ENCODE results near the gene WNT1.

DNA sequence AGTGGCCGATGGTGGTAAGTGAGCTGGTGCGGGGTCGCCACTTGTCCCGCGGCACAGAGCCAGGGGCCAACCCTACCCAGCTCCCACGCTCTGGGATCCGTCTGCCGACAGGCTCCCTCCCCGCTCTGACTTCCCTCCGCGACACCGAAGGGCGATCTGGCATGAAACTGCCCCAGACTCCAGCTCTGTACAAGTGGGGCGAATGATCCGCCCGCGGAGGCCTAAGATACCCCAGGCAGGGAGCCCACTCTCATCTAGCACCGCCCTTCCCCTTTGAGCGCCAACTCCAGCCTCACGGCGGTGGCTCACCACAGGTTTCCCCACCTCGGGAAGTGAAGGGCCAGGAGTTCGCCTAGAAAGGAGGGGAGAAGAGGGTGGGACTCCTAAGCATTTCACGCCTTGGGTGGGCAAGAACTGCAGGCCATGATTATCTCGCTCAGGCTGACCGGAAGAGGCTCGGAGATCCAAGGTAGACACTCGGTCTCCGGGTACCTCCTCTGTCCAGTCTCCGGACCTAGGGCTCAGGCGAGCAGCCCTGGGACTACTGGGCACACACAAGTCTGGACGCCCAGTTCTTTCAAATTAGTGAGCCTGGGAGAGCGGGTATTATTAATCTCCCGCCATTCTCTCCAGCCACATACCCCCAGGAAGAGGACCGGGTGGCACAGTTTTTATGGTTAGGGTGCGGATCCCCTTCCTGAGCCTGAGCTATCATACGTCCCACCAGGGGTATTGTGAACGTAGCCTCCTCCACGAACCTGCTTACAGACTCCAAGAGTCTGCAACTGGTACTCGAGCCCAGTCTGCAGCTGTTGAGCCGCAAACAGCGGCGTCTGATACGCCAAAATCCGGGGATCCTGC lies 849 bp downstream of the WNT1 start:
- TF ChIP-seq, protein P1, sequence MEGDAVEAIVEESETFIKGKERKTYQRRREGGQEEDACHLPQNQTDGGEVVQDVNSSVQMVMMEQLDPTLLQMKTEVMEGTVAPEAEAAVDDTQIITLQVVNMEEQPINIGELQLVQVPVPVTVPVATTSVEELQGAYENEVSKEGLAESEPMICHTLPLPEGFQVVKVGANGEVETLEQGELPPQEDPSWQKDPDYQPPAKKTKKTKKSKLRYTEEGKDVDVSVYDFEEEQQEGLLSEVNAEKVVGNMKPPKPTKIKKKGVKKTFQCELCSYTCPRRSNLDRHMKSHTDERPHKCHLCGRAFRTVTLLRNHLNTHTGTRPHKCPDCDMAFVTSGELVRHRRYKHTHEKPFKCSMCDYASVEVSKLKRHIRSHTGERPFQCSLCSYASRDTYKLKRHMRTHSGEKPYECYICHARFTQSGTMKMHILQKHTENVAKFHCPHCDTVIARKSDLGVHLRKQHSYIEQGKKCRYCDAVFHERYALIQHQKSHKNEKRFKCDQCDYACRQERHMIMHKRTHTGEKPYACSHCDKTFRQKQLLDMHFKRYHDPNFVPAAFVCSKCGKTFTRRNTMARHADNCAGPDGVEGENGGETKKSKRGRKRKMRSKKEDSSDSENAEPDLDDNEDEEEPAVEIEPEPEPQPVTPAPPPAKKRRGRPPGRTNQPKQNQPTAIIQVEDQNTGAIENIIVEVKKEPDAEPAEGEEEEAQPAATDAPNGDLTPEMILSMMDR (IDR thresholded peaks at IDR 0.05), result no peak
- TF ChIP-seq EP300 (IDR thresholded peaks at IDR 0.05) (no peak), POLR2AphosphoS5 (IDR thresholded peaks at IDR 0.05) (no peak)
